Prostate gland (tissue), 2 donors: ENCODE data around the gene SPATA16. TPM values are rescaled to one million over a fixed set of nuclear protein-coding genes. Genes with fewer than 3 reads are reported as not detected.
A peak's percentile ranks its signal among the peaks of the same experiment; 100 is the strongest.

Experiments
- DNase-seq: peaks from one replicate; pipeline ENCODE4 v3.0.0-alpha.2; 2019; ENCODE audit warnings: low spot score
- H3K27ac ChIP-seq, 2 donors: fragments of 200-600 bp; sonication (generic); 2 replicates each; pipeline ENCODE4 v1.5.1; 2017 to 2019
- H3K27me3 ChIP-seq: fragments of 200-600 bp; sonication (generic); replicated peaks from 2 replicates; pipeline ENCODE4 v1.5.1; 2019; ENCODE audit not compliant: insufficient read depth
- H3K36me3 ChIP-seq, 2 donors: fragments of 200-600 bp; sonication (generic); 1 replicate in 1 of 2; 2 replicates in 1 of 2; pipeline versions ENCODE4 v1.5.1 to v1.8.1; 2017 to 2019
- H3K4me1 ChIP-seq: fragments of 200-600 bp; sonication (generic); replicated peaks from 2 replicates; pipeline ENCODE4 v1.5.1; 2019
- H3K4me3 ChIP-seq, 2 donors: fragments of 200-600 bp; sonication (generic); 2 replicates each; pipeline ENCODE4 v1.5.1; 2017 to 2019
- H3K9me3 ChIP-seq: fragments of 200-600 bp; sonication (generic); 2 replicates; pipeline ENCODE4 v1.5.1; 2017
- POLR2A ChIP-seq: fragments of 450-650 bp; IDR thresholded peaks from one replicate; pipeline ENCODE4 v1.6.1; 2016; ENCODE audit warnings: antibody characterized with exemption, mild to moderate bottlenecking
- POLR2AphosphoS5 ChIP-seq: sonication (generic); formaldehyde crosslinking; IDR thresholded peaks from one replicate; pipeline ENCODE4 v1.6.1; 2017; ENCODE audit warnings: antibody characterized with exemption
- WGBS: methylation state at CpG from one replicate; pipeline ENCODE4 v1.1.5; 2018; 5-methylcytosine and 5-hydroxymethylcytosine counted together
- intact Hi-C: fragments of 100-400 bp; cut with DNase I; formaldehyde crosslinking; loops from one replicate; pipeline ENCODE4 v1.14.2; 2022
- total RNA-seq, 2 donors: library from RNA; depleted of rRNA; stranded (reverse); fragments of >200 nt; gene quantifications; one replicate each; pipeline ENCODE4 v1.1.0, GENCODE V29; 2016
- TF ChIP-seq, protein P1 (sequence below), 4 experiments: fragments of 200-600 bp in 2 of 4; fragments of 450-650 bp in 2 of 4; sonication (generic) in 2 of 4; IDR thresholded peaks; 1 replicate in 3 of 4; 2 replicates in 1 of 4; pipeline ENCODE4 v1.5.1; 2016 to 2019; ENCODE audit warnings: antibody characterized with exemption in 4 of 4, mild to moderate bottlenecking in 2 of 4, moderate library complexity in 2 of 4

The SPATA16 gene
- total RNA-seq, 2 donors from 2014 or later = 3.8 TPM; not detected in 1

DNA sequence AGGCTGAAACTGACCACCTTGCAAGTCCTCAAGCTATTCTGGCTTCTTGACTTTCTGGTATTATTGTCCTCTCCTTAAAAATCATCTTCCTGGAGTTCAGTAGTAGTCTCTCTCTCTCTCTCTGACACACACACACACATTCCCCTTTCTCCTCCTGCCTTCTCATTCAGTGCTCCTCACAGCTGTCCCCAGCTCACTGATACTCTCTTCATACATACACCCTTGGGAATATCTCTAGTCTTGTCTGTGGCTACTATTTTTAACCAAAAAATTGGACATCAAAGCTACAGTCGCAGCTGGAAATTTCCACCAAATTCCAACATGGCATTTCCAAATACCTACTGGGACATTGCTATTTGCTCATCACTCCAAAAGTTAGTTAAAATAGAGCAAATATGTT lies 211.6 kb downstream of the SPATA16 start:
- no peak overlapping the region for H3K27ac ChIP-seq

DNA sequence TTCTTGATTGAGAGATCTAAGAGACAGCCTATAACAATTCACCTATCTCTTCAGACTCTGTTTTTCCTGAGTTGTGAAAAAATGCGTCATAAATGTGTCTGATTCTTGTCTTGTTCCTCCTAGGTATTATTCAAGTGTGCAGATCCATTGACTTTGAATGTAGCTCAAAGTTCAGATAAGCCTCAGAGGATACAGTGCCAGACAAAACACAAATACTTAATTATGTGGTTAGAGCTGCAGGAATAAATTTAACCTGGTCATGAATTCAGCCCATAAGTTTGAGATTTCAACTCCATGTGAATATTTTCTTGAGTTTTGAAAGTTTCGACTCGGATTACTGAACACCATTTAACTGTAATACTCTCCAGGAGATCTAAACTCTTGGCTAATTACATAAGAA lies 216.5 kb downstream of the SPATA16 start:
- Histone ChIP-seq H3K4me3 (no peak overlapping the region), H3K27me3 (no peaks in the 10 kb centered on the region), H3K36me3 (no peaks in the 10 kb centered on the region), H3K27ac (no peak overlapping the region), H3K9me3 (no peaks in the 10 kb centered on the region), H3K4me1 (no peaks in the 10 kb centered on the region)
- intact Hi-C loops = no loop called here
- DNase-seq = no peak
- 95% methylated on average over 3 of the region's 3 CpGs for WGBS
- TF ChIP-seq, protein P1, sequence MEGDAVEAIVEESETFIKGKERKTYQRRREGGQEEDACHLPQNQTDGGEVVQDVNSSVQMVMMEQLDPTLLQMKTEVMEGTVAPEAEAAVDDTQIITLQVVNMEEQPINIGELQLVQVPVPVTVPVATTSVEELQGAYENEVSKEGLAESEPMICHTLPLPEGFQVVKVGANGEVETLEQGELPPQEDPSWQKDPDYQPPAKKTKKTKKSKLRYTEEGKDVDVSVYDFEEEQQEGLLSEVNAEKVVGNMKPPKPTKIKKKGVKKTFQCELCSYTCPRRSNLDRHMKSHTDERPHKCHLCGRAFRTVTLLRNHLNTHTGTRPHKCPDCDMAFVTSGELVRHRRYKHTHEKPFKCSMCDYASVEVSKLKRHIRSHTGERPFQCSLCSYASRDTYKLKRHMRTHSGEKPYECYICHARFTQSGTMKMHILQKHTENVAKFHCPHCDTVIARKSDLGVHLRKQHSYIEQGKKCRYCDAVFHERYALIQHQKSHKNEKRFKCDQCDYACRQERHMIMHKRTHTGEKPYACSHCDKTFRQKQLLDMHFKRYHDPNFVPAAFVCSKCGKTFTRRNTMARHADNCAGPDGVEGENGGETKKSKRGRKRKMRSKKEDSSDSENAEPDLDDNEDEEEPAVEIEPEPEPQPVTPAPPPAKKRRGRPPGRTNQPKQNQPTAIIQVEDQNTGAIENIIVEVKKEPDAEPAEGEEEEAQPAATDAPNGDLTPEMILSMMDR (IDR thresholded peaks at IDR 0.05) = no peak
- no peak for TF ChIP-seq POLR2A
- TF ChIP-seq POLR2AphosphoS5 = no peak

More for the DNA sequence above, 211.6 kb downstream of the SPATA16 start:
- intact Hi-C loops = no loop called here
- Histone ChIP-seq H3K27me3 (no peaks in the 10 kb centered on the region), H3K4me1 (no peaks in the 10 kb centered on the region), H3K9me3 (no peaks in the 10 kb centered on the region), H3K36me3 (no peaks in the 10 kb centered on the region), H3K4me3 (no peak overlapping the region)
- TF ChIP-seq, protein P1 (IDR thresholded peaks at IDR 0.05) = no peak
- TF ChIP-seq POLR2A = no peak
- TF ChIP-seq POLR2AphosphoS5 = no peak
- 92% methylated on average over 1 of the region's 1 CpG for WGBS
- DNase-seq = no peak

DNA sequence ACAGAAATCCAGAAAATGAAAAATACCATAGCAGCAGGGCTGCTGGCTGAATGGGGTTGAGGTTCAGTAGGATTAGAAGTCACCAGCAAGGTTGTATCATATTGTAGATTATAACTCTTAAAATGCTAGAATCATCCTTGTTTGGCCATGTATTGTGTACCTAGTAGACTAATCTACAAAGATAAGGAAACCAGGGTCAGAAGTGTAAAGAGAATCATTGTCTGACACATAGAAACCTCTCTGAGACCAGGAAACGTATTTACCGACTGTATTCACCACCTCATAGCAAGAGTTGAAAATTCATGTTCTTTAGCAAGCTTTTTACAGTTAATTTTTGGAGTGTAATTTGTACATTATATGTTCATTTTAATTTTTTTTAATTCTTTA lies 221.7 kb downstream of the SPATA16 start:
- TF ChIP-seq POLR2AphosphoS5 (no peak), POLR2A (no peak)
- TF ChIP-seq, protein P1 (IDR thresholded peaks at IDR 0.05) = no peak
- no peaks in the 10 kb centered on the region for H3K27me3 ChIP-seq
- no peak overlapping the region for H3K27ac ChIP-seq
- H3K4me1 ChIP-seq = no peaks in the 10 kb centered on the region
- intact Hi-C loops = no loop called here
- 84% methylated on average over 2 of the region's 2 CpGs for WGBS
- no peaks in the 10 kb centered on the region for H3K9me3 ChIP-seq
- H3K4me3 ChIP-seq = no peak overlapping the region
- DNase-seq = no peak
- H3K36me3 ChIP-seq = no peaks in the 10 kb centered on the region

DNA sequence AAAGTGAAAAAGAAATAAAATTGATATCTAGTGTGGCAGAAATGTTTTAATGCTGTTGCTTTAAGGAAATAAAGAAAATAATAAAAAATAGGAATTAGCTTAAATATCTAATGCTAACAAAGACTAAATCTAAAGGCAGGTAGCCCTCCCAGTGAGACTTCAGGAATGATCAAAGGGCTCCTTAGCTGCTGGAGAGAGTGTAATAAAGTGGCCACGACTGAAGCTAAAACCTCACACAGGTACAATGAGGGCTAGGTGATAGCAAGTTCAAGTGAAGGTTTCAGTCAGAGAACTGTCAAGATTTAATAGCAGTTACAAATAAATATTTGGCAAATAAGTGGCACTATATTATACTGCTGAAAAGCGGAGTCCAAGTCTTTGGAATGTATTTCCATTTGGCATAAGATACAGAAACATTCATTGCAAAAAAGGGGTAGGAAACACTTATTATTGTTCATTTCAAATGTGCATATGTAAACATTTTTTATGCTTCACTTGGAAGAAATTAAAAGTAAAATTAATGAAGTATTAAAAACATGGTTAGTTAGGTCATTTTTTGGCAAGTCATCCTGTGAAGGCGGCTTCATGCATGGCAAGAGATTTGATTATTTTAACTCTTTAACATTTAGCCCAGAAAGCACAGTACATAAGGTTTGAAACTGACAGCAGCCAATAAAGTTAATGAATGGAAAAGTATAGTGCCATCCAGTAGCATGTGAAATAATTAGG lies 222.3 kb downstream of the SPATA16 start:
- WGBS = 31% methylated on average over 3 of the region's 3 CpGs

More for the DNA sequence above, 222.3 kb downstream of the SPATA16 start:
- Histone ChIP-seq H3K4me1 (no peaks in the 10 kb centered on the region), H3K27me3 (no peaks in the 10 kb centered on the region), H3K36me3 (no peaks in the 10 kb centered on the region), H3K4me3 (no peak overlapping the region), H3K9me3 (no peaks in the 10 kb centered on the region), H3K27ac (peak overlapping the region in 1 of 2 donors; percentile 4)
- no peak for DNase-seq
- intact Hi-C loops = no loop called here
- TF ChIP-seq POLR2AphosphoS5 (no peak), POLR2A (no peak)
- TF ChIP-seq, protein P1 (IDR thresholded peaks at IDR 0.05) = no peak
